B cell (primary cell): ENCODE results near the gene ZNF710. TPM values are rescaled to one million over a fixed set of nuclear protein-coding genes. Genes with fewer than 3 reads are reported as not detected.

Source experiments
- ATAC-seq: fragments of 200-7000 bp; cut with Tn5 transposase; one replicate; pipeline ENCODE4 v1.10.0; 2021; ENCODE audit warnings: low read depth, mild to moderate bottlenecking, moderate number of reproducible peaks, moderate library complexity
- CTCF ChIA-PET: fragments of 350-600 bp; sonication (Branson Sonifier 250); formaldehyde crosslinking; loops from one replicate; lab custom pipeline; 2021; ENCODE audit warnings: antibody characterized with exemption, inconsistent platforms; lab: Charles Lee
- POLR2A ChIA-PET: fragments of 350-600 bp; sonication (Branson Sonifier 250); formaldehyde crosslinking; loops from one replicate; lab custom pipeline; 2021; ENCODE audit warnings: antibody characterized with exemption; lab: Charles Lee
- DNase-seq: peaks from one replicate; pipeline ENCODE4 v3.0.0; 2013
- H2AFZ ChIP-seq: 2 replicates; pipeline ENCODE4 v1.6.1; 2012; ENCODE audit warnings: mild to moderate bottlenecking, low read depth, low read length; ENCODE audit not compliant: insufficient read depth, poor library complexity, severe bottlenecking
- H3K27ac ChIP-seq, 2 donors: 1 replicate in 1 of 2; 2 replicates in 1 of 2; pipeline ENCODE4 v1.5.1; 2012 to 2013; ENCODE audit warnings: low read length in 2 of 2, mild to moderate bottlenecking in 2 of 2, moderate library complexity in 1 of 2
- H3K27me3 ChIP-seq, 4 experiments: fragments of 200-600 bp in 1 of 4; sonication (generic) in 1 of 4; replicated peaks in 1 of 4; 1 replicate in 2 of 4; 2 replicates in 2 of 4; pipeline versions ENCODE4 v1.6.1 to v1.7.0; 2013 to 2016; ENCODE audit warnings: low read length in 3 of 4, mild to moderate bottlenecking in 2 of 4, mixed read lengths in 1 of 4, moderate library complexity in 1 of 4; ENCODE audit not compliant: insufficient read depth in 4 of 4, control insufficient read depth in 3 of 4; ENCODE audit errors: control extremely low read depth in 1 of 4
- H3K36me3 ChIP-seq, 2 experiments: replicated peaks in 1 of 2; 1 replicate in 1 of 2; 2 replicates in 1 of 2; pipeline versions ENCODE4 v1.6.1 to v1.7.1; 2013; ENCODE audit warnings: low read length in 1 of 2; ENCODE audit not compliant: insufficient read depth in 2 of 2, control insufficient read depth in 1 of 2; ENCODE audit errors: control extremely low read depth in 1 of 2, extremely low read depth in 1 of 2
- H3K4me1 ChIP-seq, 2 donors: fragments of 200-600 bp in 1 of 2; sonication (generic) in 1 of 2; 1 replicate in 1 of 2; 2 replicates in 1 of 2; pipeline versions ENCODE4 v1.5.1 to v1.6.1; 2013 to 2017; ENCODE audit warnings: low read length in 2 of 2; ENCODE audit not compliant: control insufficient read depth in 2 of 2, insufficient read depth in 2 of 2
- H3K4me2 ChIP-seq: replicated peaks from 2 replicates; pipeline ENCODE3; 2012; ENCODE audit warnings: mild to moderate bottlenecking, low read depth, low read length; ENCODE audit not compliant: poor library complexity, severe bottlenecking
- H3K4me3 ChIP-seq, 5 experiments: fragments of 200-600 bp in 1 of 5; sonication (generic) in 1 of 5; 1 replicate in 3 of 5; 2 replicates in 2 of 5; pipeline versions ENCODE4 v1.5.1 to v1.7.0; 2011 to 2016; ENCODE audit warnings: low read length in 4 of 5, mild to moderate bottlenecking in 4 of 5, low read depth in 2 of 5, control low read depth in 1 of 5, moderate library complexity in 1 of 5; ENCODE audit not compliant: insufficient read depth in 1 of 5; ENCODE audit errors: control extremely low read depth in 1 of 5, extremely low read depth in 1 of 5
- H3K79me2 ChIP-seq: fragments of 200-600 bp; sonication (generic); one replicate; pipeline ENCODE4 v1.6.0; 2016; ENCODE audit warnings: low read length; ENCODE audit not compliant: control insufficient read depth, insufficient read depth
- H3K9ac ChIP-seq: fragments of 200-600 bp; sonication (generic); 2 replicates; pipeline ENCODE4 v1.6.1; 2017; ENCODE audit warnings: mild to moderate bottlenecking, low read length, moderate library complexity
- H3K9me3 ChIP-seq, 3 donors: one replicate each; pipeline versions ENCODE4 v1.6.1 to v1.7.1; 2013; ENCODE audit warnings: low read length in 2 of 3; ENCODE audit not compliant: control insufficient read depth in 2 of 3, insufficient read depth in 1 of 3; ENCODE audit errors: control extremely low read depth in 1 of 3
- H4K20me1 ChIP-seq: 2 replicates; pipeline ENCODE4 v1.6.0; 2012; ENCODE audit warnings: mild to moderate bottlenecking, low read length; ENCODE audit not compliant: insufficient read depth, control insufficient read depth, poor library complexity, severe bottlenecking
- H3K27ac Mint-ChIP-seq: one replicate; pipeline ENCODE4 v1.8.0; 2021; ENCODE audit warnings: mixed read lengths
- H3K27me3 Mint-ChIP-seq: one replicate; pipeline ENCODE4 v1.8.0; 2021; ENCODE audit warnings: mixed read lengths
- H3K4me1 Mint-ChIP-seq: one replicate; pipeline ENCODE4 v1.8.0; 2021; ENCODE audit warnings: mixed read lengths
- H3K4me3 Mint-ChIP-seq: one replicate; pipeline ENCODE4 v1.8.0; 2021; ENCODE audit warnings: mixed read lengths
- H3K9me3 Mint-ChIP-seq: one replicate; pipeline ENCODE4 v1.8.0; 2022; ENCODE audit warnings: mixed read lengths; ENCODE audit not compliant: insufficient read depth
- EZH2 ChIP-seq: IDR thresholded peaks from 2 replicates; pipeline ENCODE4 v1.6.1; 2012; ENCODE audit warnings: borderline replicate concordance, low read depth, mild to moderate bottlenecking, moderate library complexity, low read length; ENCODE audit not compliant: insufficient read depth, poor library complexity, severe bottlenecking
- WGBS: methylation state at CpG from one replicate; pipeline ENCODE4 v1.1.5; 2013; ENCODE audit warnings: missing lambda C conversion rate; ENCODE audit not compliant: insufficient coverage; 5-methylcytosine and 5-hydroxymethylcytosine counted together
- intact Hi-C: fragments of 100-400 bp; cut with micrococcal nuclease; formaldehyde crosslinking; loops from one replicate; pipeline ENCODE4 v1.10.0; 2022
- polyA plus RNA-seq: library from polyadenylated mRNA; depleted of rRNA; stranded (reverse); fragments of >200 nt; gene quantifications from 2 replicates; pipeline ENCODE4 v1.2.3, GENCODE V29; 2012
- total RNA-seq, 2 donors: library from RNA; stranded (reverse); fragments of 120-200 nt in 1 of 2; gene quantifications; 1 replicate in 1 of 2; 2 replicates in 1 of 2; pipeline versions ENCODE4 v1.2.3 to v1.2.4, GENCODE V29; 2013 to 2022
- TF ChIP-seq, protein P1 (sequence below): fragments of 200-600 bp; IDR thresholded peaks from one replicate; pipeline ENCODE4 v1.8.0; 2022; ENCODE audit warnings: antibody characterized with exemption, mild to moderate bottlenecking

ZNF710 gene
- total and polyA plus RNA-seq, 2 donors (not counting 1 experiment from before 2014, with no cell fraction given): 8.7 to 38.7 TPM

DNA sequence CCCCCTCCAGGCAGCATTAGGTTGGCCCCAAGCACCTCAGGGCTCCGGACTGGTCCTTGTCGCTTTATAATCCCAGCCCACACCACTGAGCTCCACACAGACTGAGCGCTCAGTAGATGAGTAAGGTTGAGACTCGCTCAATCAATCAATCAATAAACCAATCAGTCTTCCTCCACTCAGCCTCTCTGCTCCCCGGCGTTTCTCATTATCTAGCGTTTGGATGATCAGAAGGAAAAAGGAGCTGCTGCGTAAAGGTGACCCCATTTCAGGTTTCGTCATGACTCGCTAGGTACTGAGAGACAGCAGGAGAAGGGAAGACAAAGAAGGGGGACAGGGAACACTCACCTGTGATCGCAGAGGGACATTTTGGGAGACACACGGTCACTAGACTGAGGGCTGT is 41.2 kb downstream of the ZNF710 start:
- H3K27me3 Mint-ChIP-seq: no peaks in the 10 kb centered on the region
- Histone ChIP-seq H3K79me2 (peaks cover 92% of the 10 kb centered on the region), H3K36me3 (no peaks in the 10 kb centered on the region), H3K4me1 (peaks cover 35 to 46% of the 10 kb centered on the region in 2 donors), H3K4me2 (no peak overlapping the region), H3K27me3 (no peaks in the 10 kb centered on the region), H3K4me3 (no peak overlapping the region), H2AFZ (no peak overlapping the region), H3K27ac (no peak overlapping the region), H3K9me3 (no peaks in the 10 kb centered on the region), H4K20me1 (no peaks in the 10 kb centered on the region), H3K9ac (no peak overlapping the region)
- WGBS: 96% methylated on average over 8 of the region's 12 CpGs
- ChIA-PET POLR2A (no interaction called here), CTCF (interaction anchor here (1.1 kb wide), 1 partner anchor 17 kb away, joined by 9 read pairs; no protein-coding TSS in a partner anchor)
- no peak overlapping the region for H3K4me3 Mint-ChIP-seq
- ATAC-seq (no peak), DNase-seq (no peak)
- H3K4me1 Mint-ChIP-seq: peaks cover 67% of the 10 kb centered on the region
- TF ChIP-seq, protein P1, sequence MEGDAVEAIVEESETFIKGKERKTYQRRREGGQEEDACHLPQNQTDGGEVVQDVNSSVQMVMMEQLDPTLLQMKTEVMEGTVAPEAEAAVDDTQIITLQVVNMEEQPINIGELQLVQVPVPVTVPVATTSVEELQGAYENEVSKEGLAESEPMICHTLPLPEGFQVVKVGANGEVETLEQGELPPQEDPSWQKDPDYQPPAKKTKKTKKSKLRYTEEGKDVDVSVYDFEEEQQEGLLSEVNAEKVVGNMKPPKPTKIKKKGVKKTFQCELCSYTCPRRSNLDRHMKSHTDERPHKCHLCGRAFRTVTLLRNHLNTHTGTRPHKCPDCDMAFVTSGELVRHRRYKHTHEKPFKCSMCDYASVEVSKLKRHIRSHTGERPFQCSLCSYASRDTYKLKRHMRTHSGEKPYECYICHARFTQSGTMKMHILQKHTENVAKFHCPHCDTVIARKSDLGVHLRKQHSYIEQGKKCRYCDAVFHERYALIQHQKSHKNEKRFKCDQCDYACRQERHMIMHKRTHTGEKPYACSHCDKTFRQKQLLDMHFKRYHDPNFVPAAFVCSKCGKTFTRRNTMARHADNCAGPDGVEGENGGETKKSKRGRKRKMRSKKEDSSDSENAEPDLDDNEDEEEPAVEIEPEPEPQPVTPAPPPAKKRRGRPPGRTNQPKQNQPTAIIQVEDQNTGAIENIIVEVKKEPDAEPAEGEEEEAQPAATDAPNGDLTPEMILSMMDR: no peak
- no peak for TF ChIP-seq EZH2
- no peaks in the 10 kb centered on the region for H3K9me3 Mint-ChIP-seq
- no peak overlapping the region for H3K27ac Mint-ChIP-seq
- intact Hi-C loops: no loop called here

DNA sequence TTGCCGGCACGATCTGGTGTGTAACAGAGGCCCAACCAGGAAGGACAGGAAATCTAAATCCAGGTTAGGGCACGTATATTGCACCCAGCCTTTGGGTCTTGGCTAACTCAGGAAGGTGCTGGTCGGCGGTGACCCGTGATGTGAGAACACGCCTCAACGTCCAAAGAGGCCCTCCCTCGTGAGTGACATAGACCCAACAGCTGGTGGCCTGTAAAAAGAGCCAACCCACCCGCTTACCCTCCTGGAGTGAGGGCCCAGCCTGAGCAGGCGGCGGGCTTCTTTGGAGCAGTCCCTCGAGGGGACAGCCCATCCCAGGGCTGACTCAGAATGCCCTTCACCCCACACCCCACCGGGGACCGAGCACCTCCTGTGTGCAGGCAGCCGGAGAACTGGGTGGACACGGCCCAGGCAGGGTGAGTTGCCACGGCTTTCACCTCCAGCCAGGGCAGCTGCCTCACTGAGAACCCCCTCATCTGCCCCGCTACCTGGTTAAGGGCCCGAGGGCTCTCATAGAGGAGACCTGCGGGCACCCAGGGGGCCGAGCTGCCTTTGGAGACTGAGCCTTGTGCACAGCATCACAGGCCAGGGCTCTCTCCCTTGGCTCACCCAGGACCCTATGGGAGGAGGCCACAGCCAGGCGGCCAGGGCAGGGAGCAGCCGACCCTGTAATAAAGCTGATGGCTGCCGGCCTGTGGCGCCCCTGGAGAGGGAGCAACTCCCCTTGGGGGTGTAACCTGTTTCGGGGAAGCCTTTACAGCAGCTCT is 41.8 kb downstream of the ZNF710 start:
- H4K20me1 ChIP-seq: no peaks in the 10 kb centered on the region
- H3K79me2 ChIP-seq: peaks cover 92% of the 10 kb centered on the region
- no peak overlapping the region for H3K9ac ChIP-seq
- 95% methylated on average over 25 of the region's 27 CpGs for WGBS
- no peaks in the 10 kb centered on the region for H3K27me3 ChIP-seq
- no peak for TF ChIP-seq EZH2
- TF ChIP-seq, protein P1: no peak
- H3K4me1 ChIP-seq: peaks cover 40 to 49% of the 10 kb centered on the region in 2 donors
- no peak overlapping the region for H3K4me2 ChIP-seq
- intact Hi-C loops: no loop called here
- ChIA-PET POLR2A (no interaction called here), CTCF (no interaction called here)
- Mint-ChIP-seq H3K27ac (no peak overlapping the region), H3K27me3 (no peaks in the 10 kb centered on the region), H3K4me3 (no peak overlapping the region), H3K4me1 (peaks cover 68% of the 10 kb centered on the region), H3K9me3 (no peaks in the 10 kb centered on the region)
- H2AFZ ChIP-seq: no peak overlapping the region
- H3K27ac ChIP-seq: no peak overlapping the region
- no peak overlapping the region for H3K4me3 ChIP-seq
- DNase-seq (no peak), ATAC-seq (no peak)
- no peaks in the 10 kb centered on the region for H3K36me3 ChIP-seq
- no peaks in the 10 kb centered on the region for H3K9me3 ChIP-seq
